ENCODE data around the gene ZNF180. TPM values are rescaled to one million over a fixed set of nuclear protein-coding genes. Genes with fewer than 3 reads are reported as not detected.

The ZNF180 gene
- total and polyA plus RNA-seq, 2 donors (not counting 3 experiments of a cell fraction or from before 2014, with no cell fraction given): 2.1 to 8.6 TPM

DNA sequence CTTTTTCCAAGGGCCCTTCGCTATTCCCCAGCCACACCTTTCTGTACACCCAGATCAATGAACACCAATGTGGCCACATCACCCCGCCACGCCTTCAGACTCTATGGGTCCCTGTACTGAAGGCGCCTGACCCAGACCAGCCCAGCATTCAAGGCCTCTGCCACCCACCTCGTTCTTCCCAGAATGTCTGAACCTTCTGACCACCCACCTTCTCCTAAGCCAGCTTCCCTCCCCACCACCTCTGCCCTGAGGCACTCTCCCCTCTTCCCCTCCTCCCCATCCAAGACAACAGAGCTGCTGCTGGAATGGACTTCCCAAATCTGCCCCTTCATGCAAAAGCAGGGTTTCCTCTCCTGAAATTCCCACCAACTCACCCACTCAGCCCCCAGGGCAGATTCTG is 32.5 kb upstream of the ZNF180 start:
- BruUV-seq (replicated peaks): no TSS peak
- H3K4me3 ChIP-seq (replicated peaks in 1 of 3; ENCODE audit: insufficient read depth in 1 of 3, low read depth in 1 of 3, low read length in 3 of 3): no peak overlapping the region
- H3K27ac ChIP-seq (ENCODE audit: insufficient read depth, low read depth, low read length): no peak overlapping the region
- H3K4me2 ChIP-seq (ENCODE audit: insufficient read depth, low read length): no peak overlapping the region
- no peak overlapping the region for H2AFZ ChIP-seq (ENCODE audit: low read depth, low read length)
- dilution Hi-C loops (cut with MboI; ENCODE audit: extremely low pct_ligation_motif_present, low sequenced_read_pairs) (no loop called here), intact Hi-C loops (cut with micrococcal nuclease) (no loop called here)
- H3K79me2 ChIP-seq (ENCODE audit: control insufficient read depth, insufficient read depth, low read length): no peaks in the 10 kb centered on the region
- no peaks in the 10 kb centered on the region for H3K4me1 ChIP-seq (ENCODE audit: control insufficient read depth, extremely low read depth, insufficient read depth, low read length)
- TF ChIP-seq JUN (IDR thresholded peaks at IDR 0.05; ENCODE audit: borderline replicate concordance, insufficient read depth, insufficient read length, low read depth) (no peak), POLR2AphosphoS5 (IDR thresholded peaks at IDR 0.05; ENCODE audit: insufficient read depth, low read depth, low read length) (no peak), GATA2 (IDR thresholded peaks at IDR 0.05; ENCODE audit: insufficient read depth, insufficient read length, low read depth, low read length) (no peak), MYC (IDR thresholded peaks at IDR 0.05; ENCODE audit: low read depth, low read length) (no peak), POLR2A (IDR thresholded peaks at IDR 0.05; ENCODE audit: low read depth, low read length) (no peak), EZH2 (IDR thresholded peaks at IDR 0.05; ENCODE audit: borderline replicate concordance, low read depth, low read length, severe bottlenecking) (no peak), FOS (IDR thresholded peaks at IDR 0.05; ENCODE audit: borderline replicate concordance, insufficient read depth, low read length) (no peak)
- TF ChIP-seq, protein P1, sequence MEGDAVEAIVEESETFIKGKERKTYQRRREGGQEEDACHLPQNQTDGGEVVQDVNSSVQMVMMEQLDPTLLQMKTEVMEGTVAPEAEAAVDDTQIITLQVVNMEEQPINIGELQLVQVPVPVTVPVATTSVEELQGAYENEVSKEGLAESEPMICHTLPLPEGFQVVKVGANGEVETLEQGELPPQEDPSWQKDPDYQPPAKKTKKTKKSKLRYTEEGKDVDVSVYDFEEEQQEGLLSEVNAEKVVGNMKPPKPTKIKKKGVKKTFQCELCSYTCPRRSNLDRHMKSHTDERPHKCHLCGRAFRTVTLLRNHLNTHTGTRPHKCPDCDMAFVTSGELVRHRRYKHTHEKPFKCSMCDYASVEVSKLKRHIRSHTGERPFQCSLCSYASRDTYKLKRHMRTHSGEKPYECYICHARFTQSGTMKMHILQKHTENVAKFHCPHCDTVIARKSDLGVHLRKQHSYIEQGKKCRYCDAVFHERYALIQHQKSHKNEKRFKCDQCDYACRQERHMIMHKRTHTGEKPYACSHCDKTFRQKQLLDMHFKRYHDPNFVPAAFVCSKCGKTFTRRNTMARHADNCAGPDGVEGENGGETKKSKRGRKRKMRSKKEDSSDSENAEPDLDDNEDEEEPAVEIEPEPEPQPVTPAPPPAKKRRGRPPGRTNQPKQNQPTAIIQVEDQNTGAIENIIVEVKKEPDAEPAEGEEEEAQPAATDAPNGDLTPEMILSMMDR (IDR thresholded peaks at IDR 0.05; ENCODE audit: extremely low read depth in 1 of 2, insufficient read depth in 1 of 2, low read depth in 1 of 2, low read length in 2 of 2): no peak
- TF ChIP-seq, protein P2, sequence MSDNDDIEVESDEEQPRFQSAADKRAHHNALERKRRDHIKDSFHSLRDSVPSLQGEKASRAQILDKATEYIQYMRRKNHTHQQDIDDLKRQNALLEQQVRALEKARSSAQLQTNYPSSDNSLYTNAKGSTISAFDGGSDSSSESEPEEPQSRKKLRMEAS (IDR thresholded peaks at IDR 0.05; ENCODE audit: insufficient read depth, insufficient read length): no peak
- ChIA-PET CTCF (no interaction called here), POLR2A (no interaction called here)
- no peaks in the 10 kb centered on the region for H4K20me1 ChIP-seq (replicated peaks; ENCODE audit: control insufficient read depth, extremely low read depth, insufficient read depth, low read length)
- H3K27me3 ChIP-seq (ENCODE audit: control insufficient read depth in 2 of 2, insufficient read depth in 2 of 2, low read length in 2 of 2): peaks cover 5 to 6% of the 10 kb centered on the region in 2 experiments
- H3K9me1 ChIP-seq (replicated peaks; ENCODE audit: control insufficient read depth, extremely low read depth, insufficient read depth, low read length): no peaks in the 10 kb centered on the region
- DNase-seq (ENCODE audit: low read depth, low spot score) (no peak), FAIRE-seq (no peak)
- no peaks in the 10 kb centered on the region for H3K36me3 ChIP-seq (ENCODE audit: control insufficient read depth in 2 of 2, extremely low read depth in 1 of 2, insufficient read depth in 2 of 2, low read length in 2 of 2)
- H3K9ac ChIP-seq (replicated peaks; ENCODE audit: extremely low read depth, insufficient read depth, low read length): no peak overlapping the region
- no peaks in the 10 kb centered on the region for H3K9me3 ChIP-seq (replicated peaks; ENCODE audit: control insufficient read depth, insufficient read depth, low read length)

Data from endothelial cell of umbilical vein (primary cell).